PC-3 (cell line): Measurements from ENCODE around the gene CLTCL1. TPM values are rescaled to one million over a fixed set of nuclear protein-coding genes. Genes with fewer than 3 reads are reported as not detected.

ENCODE experiments used
- ATAC-seq: fragments of 200-7000 bp; cut with Tn5 transposase; 2 replicates; pipeline ENCODE4 v1.9.1; 2020; ENCODE audit warnings: mild to moderate bottlenecking, moderate library complexity
- BruUV-seq: library from RNA; stranded (reverse); fragments of 400-500 nt; replicated peaks from 2 replicates; lab custom pipeline; 2021; lab: Mats Ljungman, UMichigan
- CTCF ChIA-PET: fragments of 300-600 bp; sonication (Branson Sonifier 250); formaldehyde crosslinking; loops from one replicate; lab custom pipeline; 2022; ENCODE audit warnings: antibody characterized with exemption; lab: Charles Lee
- POLR2A ChIA-PET: fragments of 300-600 bp; sonication (Branson Sonifier 250); formaldehyde crosslinking; loops from one replicate; lab custom pipeline; 2022; ENCODE audit warnings: antibody characterized with exemption; ENCODE audit not compliant: unreplicated experiment; lab: Charles Lee
- DNase-seq: peaks from one replicate; pipeline ENCODE4 v3.0.0-alpha.2; 2015
- H2AFZ ChIP-seq: fragments of 300-600 bp; sonication (generic); 2 replicates; pipeline ENCODE4 v1.6.0; 2016; ENCODE audit warnings: antibody characterized with exemption, low read length
- H3F3A ChIP-seq: fragments of 300-600 bp; sonication (generic); one replicate; pipeline ENCODE4 v1.6.0; 2017; ENCODE audit warnings: antibody characterized with exemption, low read length, control low read depth, mild to moderate bottlenecking; ENCODE audit not compliant: unreplicated experiment
- H3K27ac ChIP-seq: fragments of 300-600 bp; sonication (generic); 2 replicates; pipeline ENCODE4 v1.5.1; 2016; ENCODE audit warnings: mild to moderate bottlenecking, low read length
- H3K27me3 ChIP-seq: fragments of 300-600 bp; sonication (generic); 2 replicates; pipeline ENCODE4 v1.6.1; 2016; ENCODE audit warnings: low read length, mixed read lengths
- H3K36me3 ChIP-seq: fragments of 300-600 bp; sonication (generic); 2 replicates; pipeline ENCODE4 v1.6.1; 2016; ENCODE audit warnings: low read depth, mixed run types, low read length, mixed read lengths
- H3K4me1 ChIP-seq: fragments of 300-600 bp; sonication (generic); 2 replicates; pipeline ENCODE4 v1.5.1; 2016; ENCODE audit warnings: low read length; ENCODE audit not compliant: insufficient read depth
- H3K4me2 ChIP-seq: fragments of 300-600 bp; sonication (generic); 2 replicates; pipeline ENCODE4 v1.6.0; 2016; ENCODE audit warnings: low read length
- H3K4me3 ChIP-seq: fragments of 300-600 bp; sonication (generic); 2 replicates; pipeline ENCODE4 v1.5.1; 2016; ENCODE audit warnings: mild to moderate bottlenecking, low read length, mixed read lengths
- H3K79me2 ChIP-seq: fragments of 300-600 bp; sonication (generic); 2 replicates; pipeline ENCODE4 v1.6.1; 2017; ENCODE audit warnings: low read length, mixed read lengths
- H3K9ac ChIP-seq: fragments of 300-600 bp; sonication (generic); 2 replicates; pipeline ENCODE4 v1.6.0; 2016; ENCODE audit warnings: mild to moderate bottlenecking, low read length
- H3K9me2 ChIP-seq: fragments of 300-600 bp; sonication (generic); replicated peaks from 2 replicates; pipeline ENCODE4 v1.6.1; 2016; ENCODE audit warnings: mixed run types, low read length, mixed read lengths
- H3K9me3 ChIP-seq: fragments of 300-600 bp; sonication (generic); 2 replicates; pipeline ENCODE4 v1.6.1; 2016; ENCODE audit warnings: low read length, mixed read lengths
- H4K20me1 ChIP-seq: fragments of 300-600 bp; sonication (generic); 2 replicates; pipeline ENCODE4 v1.6.1; 2016; ENCODE audit warnings: low read length, mixed read lengths
- EZH2 ChIP-seq: fragments of 300-600 bp; sonication (generic); IDR thresholded peaks from one replicate; pipeline ENCODE4 v1.6.1; 2017; ENCODE audit warnings: antibody characterized with exemption, mild to moderate bottlenecking, low read length; ENCODE audit not compliant: unreplicated experiment
- EZH2phosphoT487 ChIP-seq: fragments of 300-600 bp; sonication (generic); IDR thresholded peaks from 2 replicates; pipeline ENCODE4 v1.6.1; 2018; ENCODE audit warnings: mild to moderate bottlenecking, antibody characterized with exemption, low read length, borderline replicate concordance
- intact Hi-C: fragments of 100-400 bp; cut with micrococcal nuclease; formaldehyde crosslinking; loops from 2 replicates; pipeline ENCODE4 v1.9.0; 2023
- total RNA-seq: library from RNA; depleted of rRNA; stranded (reverse); fragments of >200 nt; gene quantifications from 2 replicates; pipeline ENCODE4 v1.2.3, GENCODE V29; 2014
- TF ChIP-seq, protein P1 (sequence below): fragments of 300-600 bp; sonication (generic); conservative IDR thresholded peaks from 2 replicates; pipeline ENCODE4 v1.5.1; 2017; ENCODE audit warnings: antibody characterized with exemption, low read depth, mild to moderate bottlenecking, low read length

The CLTCL1 gene
- total RNA-seq, 1 experiment from 2014 or later = 5.5 TPM

DNA sequence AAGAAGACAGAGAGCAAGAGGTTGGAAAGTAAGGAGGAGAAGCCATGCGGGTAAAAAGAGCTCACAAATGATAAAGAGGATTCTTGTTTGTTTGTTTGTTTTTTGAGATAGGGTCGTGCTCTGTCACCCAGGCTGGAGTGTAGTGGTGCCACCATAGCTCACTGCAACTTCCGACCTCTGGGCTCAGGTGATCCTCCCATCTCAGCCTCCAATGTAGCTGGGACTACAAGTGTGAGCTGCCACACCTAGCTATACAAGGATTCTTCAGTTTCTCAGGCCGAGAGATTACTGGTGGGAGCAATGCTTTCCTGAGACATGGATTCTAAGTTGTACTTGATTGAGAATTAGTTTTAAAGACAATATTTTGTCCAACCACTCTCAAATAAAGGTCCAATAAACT is 55.6 kb downstream of the CLTCL1 start:
- BruUV-seq = no TSS peak
- no peak for DNase-seq
- H3K79me2 ChIP-seq = no peaks in the 10 kb centered on the region
- ATAC-seq = no peak
- no peaks in the 10 kb centered on the region for H3K4me1 ChIP-seq
- H3K27me3 ChIP-seq = no peaks in the 10 kb centered on the region
- no peak overlapping the region for H3K4me3 ChIP-seq
- no peak overlapping the region for H3K9ac ChIP-seq
- H4K20me1 ChIP-seq = no peaks in the 10 kb centered on the region
- no peaks in the 10 kb centered on the region for H3K36me3 ChIP-seq
- H3K9me2 ChIP-seq = no peaks in the 10 kb centered on the region
- no peak overlapping the region for H2AFZ ChIP-seq
- POLR2A ChIA-PET = no interaction called here
- no peak overlapping the region for H3K4me2 ChIP-seq
- intact Hi-C loops = no loop called here
- H3K27ac ChIP-seq = no peak overlapping the region
- no peaks in the 10 kb centered on the region for H3F3A ChIP-seq
- CTCF ChIA-PET = no interaction called here
- TF ChIP-seq, protein P1, sequence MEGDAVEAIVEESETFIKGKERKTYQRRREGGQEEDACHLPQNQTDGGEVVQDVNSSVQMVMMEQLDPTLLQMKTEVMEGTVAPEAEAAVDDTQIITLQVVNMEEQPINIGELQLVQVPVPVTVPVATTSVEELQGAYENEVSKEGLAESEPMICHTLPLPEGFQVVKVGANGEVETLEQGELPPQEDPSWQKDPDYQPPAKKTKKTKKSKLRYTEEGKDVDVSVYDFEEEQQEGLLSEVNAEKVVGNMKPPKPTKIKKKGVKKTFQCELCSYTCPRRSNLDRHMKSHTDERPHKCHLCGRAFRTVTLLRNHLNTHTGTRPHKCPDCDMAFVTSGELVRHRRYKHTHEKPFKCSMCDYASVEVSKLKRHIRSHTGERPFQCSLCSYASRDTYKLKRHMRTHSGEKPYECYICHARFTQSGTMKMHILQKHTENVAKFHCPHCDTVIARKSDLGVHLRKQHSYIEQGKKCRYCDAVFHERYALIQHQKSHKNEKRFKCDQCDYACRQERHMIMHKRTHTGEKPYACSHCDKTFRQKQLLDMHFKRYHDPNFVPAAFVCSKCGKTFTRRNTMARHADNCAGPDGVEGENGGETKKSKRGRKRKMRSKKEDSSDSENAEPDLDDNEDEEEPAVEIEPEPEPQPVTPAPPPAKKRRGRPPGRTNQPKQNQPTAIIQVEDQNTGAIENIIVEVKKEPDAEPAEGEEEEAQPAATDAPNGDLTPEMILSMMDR = no peak
- no peak for TF ChIP-seq EZH2
- TF ChIP-seq EZH2phosphoT487 = no peak
- no peaks in the 10 kb centered on the region for H3K9me3 ChIP-seq

DNA sequence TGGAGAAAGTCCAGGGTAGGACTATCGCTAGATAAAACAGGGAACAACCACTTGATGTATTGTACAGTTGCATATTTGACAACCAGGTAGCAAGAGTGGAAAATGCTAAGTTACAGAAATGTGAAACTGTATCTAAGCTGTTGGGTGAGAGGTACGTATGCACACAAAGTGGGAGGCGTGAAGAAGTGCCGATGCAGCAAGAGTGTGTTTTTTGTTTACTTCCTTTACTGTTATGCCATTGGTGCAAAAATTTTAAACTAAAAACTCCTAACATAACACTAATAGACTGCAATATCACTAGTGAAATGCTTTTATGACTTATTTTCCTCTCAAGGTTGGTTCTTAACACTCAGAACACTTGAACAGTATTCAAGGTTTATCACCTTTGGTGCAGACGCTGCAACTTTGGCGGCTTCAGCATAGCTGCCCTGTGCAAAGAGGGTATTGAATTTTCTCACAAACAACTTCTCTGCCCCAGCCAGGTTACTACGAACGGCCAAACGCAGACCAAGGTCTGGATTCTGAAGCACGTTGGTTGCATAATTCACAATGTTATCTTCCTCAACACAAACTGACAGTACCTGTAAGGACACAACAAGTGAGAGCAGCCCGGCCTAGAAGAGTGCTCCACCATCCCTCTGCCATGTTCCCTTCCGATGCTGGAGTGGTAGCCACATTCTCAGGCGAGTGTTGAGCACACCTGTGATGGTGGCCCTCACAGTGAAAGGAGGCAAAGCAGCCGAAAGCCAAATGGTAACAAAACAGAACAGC is 57.2 kb downstream of the CLTCL1 start:
- no peaks in the 10 kb centered on the region for H4K20me1 ChIP-seq
- H3K27me3 ChIP-seq = no peaks in the 10 kb centered on the region
- TF ChIP-seq, protein P1 = no peak
- TF ChIP-seq EZH2phosphoT487 (no peak), EZH2 (no peak)
- H3K27ac ChIP-seq = no peak overlapping the region
- H3K4me1 ChIP-seq = no peaks in the 10 kb centered on the region
- intact Hi-C loops = no loop called here
- no peak for DNase-seq
- ATAC-seq = no peak
- H3K9me3 ChIP-seq = no peaks in the 10 kb centered on the region
- no peaks in the 10 kb centered on the region for H3K36me3 ChIP-seq
- CTCF ChIA-PET = no interaction called here
- H3K4me3 ChIP-seq = no peak overlapping the region
- no peaks in the 10 kb centered on the region for H3K79me2 ChIP-seq
- H2AFZ ChIP-seq = no peak overlapping the region
- H3F3A ChIP-seq = no peaks in the 10 kb centered on the region
- POLR2A ChIA-PET = no interaction called here
- H3K9me2 ChIP-seq = no peaks in the 10 kb centered on the region
- H3K9ac ChIP-seq = no peak overlapping the region
- H3K4me2 ChIP-seq = no peak overlapping the region
- BruUV-seq = no TSS peak

DNA sequence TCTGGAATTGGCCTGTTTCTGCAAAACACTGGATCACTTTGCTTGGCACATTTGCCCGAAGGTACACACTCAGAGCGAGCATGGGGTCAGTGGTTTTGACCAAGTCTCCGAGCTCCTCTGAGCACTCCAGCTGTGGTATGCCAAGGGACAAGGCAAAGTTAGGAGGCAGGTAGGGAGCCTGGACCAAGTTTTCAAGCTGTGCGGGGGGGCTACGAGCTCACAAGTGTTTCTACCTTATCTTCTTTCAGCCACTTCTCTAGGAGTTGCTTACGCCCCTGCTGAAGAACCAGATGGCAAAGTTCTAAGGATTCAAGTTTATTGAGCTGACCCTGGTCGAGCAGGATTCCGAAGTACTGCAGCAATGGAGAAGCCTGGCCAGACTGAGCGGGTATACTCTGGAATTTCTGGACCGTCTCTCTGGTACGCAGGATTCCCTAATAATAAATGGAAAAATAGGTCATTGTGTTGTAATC is 58.3 kb downstream of the CLTCL1 start:
- Histone ChIP-seq H3K4me1 (no peaks in the 10 kb centered on the region), H3K9me3 (no peaks in the 10 kb centered on the region), H4K20me1 (no peaks in the 10 kb centered on the region), H3K36me3 (no peaks in the 10 kb centered on the region; the same call in 1 of the 2 replicates), H3K27me3 (no peaks in the 10 kb centered on the region), H3K9ac (no peak overlapping the region), H3K4me3 (no peak overlapping the region), H3K79me2 (no peaks in the 10 kb centered on the region), H3K9me2 (no peaks in the 10 kb centered on the region), H3F3A (no peaks in the 10 kb centered on the region), H3K4me2 (no peak overlapping the region), H2AFZ (no peak overlapping the region), H3K27ac (no peak overlapping the region)
- intact Hi-C loops = no loop called here
- CTCF ChIA-PET = no interaction called here
- BruUV-seq = no TSS peak
- DNase-seq (no peak), ATAC-seq (no peak)
- TF ChIP-seq, protein P1 = no peak
- no peak for TF ChIP-seq EZH2
- no peak for TF ChIP-seq EZH2phosphoT487
- POLR2A ChIA-PET = no interaction called here
